ENCODE data around the gene HHIPL1. TPM values are rescaled to one million over a fixed set of nuclear protein-coding genes. Genes with fewer than 3 reads are reported as not detected.

Gene HHIPL1
- total RNA-seq, 3 donors from 2014 or later: 1.3 to 4.6 (median 2.3) TPM

GRCh38 chr14:99615497-99616157 lies 29.3 kb upstream of the HHIPL1 start:
- intact Hi-C loops (cut with DNase I; ENCODE audit: low total_unique reads): no loop called here
- Histone ChIP-seq H3K27ac (peak overlapping the region in 1 of 2 donors; percentile 12), H3K4me3 (no peak overlapping the region), H3K36me3 (no peaks in the 10 kb centered on the region), H3K27me3 (no peaks in the 10 kb centered on the region), H3K9me3 (no peaks in the 10 kb centered on the region), H3K4me1 (no peaks in the 10 kb centered on the region)
- no peak for DNase-seq (ENCODE audit: low spot score in 2 of 2)
- TF ChIP-seq POLR2A (IDR thresholded peaks at IDR 0.05): no peak
- TF ChIP-seq POLR2AphosphoS5 (IDR thresholded peaks at IDR 0.05): no peak
- no peak for TF ChIP-seq CTCF (IDR thresholded peaks at IDR 0.05)

- H3K4me3 ChIP-seq: no peak overlapping the region
- no peaks in the 10 kb centered on the region for H3K9me3 ChIP-seq
- no peak overlapping the region for H3K27ac ChIP-seq
- no peaks in the 10 kb centered on the region for H3K4me1 ChIP-seq
- H3K27me3 ChIP-seq: no peaks in the 10 kb centered on the region
- TF ChIP-seq CTCF (IDR thresholded peaks at IDR 0.05) (no peak), POLR2A (IDR thresholded peaks at IDR 0.05) (no peak), POLR2AphosphoS5 (IDR thresholded peaks at IDR 0.05) (no peak)
- DNase-seq (ENCODE audit: low spot score in 2 of 2): no peak
- no peaks in the 10 kb centered on the region for H3K36me3 ChIP-seq
- intact Hi-C loops (cut with DNase I; ENCODE audit: low total_unique reads): no loop called here
Measured at GRCh38 chr14:99616832-99617800, 27.8 kb upstream of the HHIPL1 start.

DNA sequence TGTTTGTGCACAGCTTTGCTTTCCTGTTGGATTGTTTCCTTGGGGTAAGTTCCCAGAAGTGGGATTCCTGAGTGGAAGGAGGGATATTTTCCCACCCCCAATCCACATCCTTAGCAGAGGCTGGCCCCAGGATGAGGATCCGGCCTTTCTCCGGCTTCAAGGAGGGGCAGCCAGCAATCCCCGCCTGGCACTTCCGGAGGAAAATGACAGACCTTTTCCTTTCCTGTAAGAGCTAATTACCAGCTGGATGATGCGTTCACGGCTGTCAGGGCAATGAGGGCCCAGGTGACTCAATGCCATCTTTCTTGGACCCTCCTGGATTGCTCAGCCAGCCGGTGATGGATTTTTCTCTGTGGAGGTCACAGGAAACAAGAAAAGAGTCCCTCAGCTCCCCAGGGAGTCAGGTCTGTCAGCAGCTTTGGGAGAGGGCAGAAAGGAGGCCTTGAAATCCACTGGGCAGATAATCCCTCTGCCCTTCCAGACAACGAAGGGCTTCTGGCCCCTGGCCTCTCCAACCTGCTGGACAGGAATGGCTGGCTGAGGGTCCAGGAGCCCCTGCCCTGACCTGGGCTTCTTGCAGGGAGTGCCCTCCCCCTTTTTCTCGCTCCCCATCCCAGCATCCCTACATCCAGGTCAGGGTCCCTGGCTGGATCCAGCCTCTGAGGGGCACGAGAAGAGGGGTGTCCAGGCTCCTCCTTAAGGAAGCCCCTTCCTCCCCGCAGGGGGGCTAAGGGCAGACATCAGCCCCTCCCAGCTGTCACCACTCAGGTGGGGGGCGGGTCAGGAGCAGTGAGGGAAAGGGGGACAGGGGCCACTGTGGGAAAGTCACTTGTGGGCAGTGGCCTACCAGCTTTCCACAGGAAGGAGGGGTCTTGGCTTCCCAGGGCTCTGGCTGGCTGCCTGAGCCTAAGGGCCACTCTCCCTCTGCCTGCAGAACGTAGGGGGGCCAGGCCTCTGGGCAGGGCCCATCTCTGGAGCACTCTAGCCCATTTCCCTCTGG lies 24.8 kb upstream of the HHIPL1 start:
- Histone ChIP-seq H3K4me1 (no peaks in the 10 kb centered on the region), H3K27me3 (no peaks in the 10 kb centered on the region), H3K4me3 (no peak overlapping the region), H3K9me3 (no peaks in the 10 kb centered on the region), H3K27ac (peak overlapping the region in 1 of 2 donors; percentile 68), H3K36me3 (no peaks in the 10 kb centered on the region)
- TF ChIP-seq CTCF (IDR thresholded peaks at IDR 0.05) (no peak), POLR2AphosphoS5 (IDR thresholded peaks at IDR 0.05) (peak in 1 of 3 donors; percentile 73), POLR2A (IDR thresholded peaks at IDR 0.05) (no peak)
- intact Hi-C loops (cut with DNase I; ENCODE audit: low total_unique reads): no loop called here
- no peak for DNase-seq (ENCODE audit: low spot score in 2 of 2)

- no peak for DNase-seq (ENCODE audit: low spot score in 2 of 2)
- no peaks in the 10 kb centered on the region for H3K9me3 ChIP-seq
Measured at GRCh38 chr14:99621948-99622347, 23.0 kb upstream of the HHIPL1 start.

More at GRCh38 chr14:99621948-99622347, 23.0 kb upstream of the HHIPL1 start:
- Histone ChIP-seq H3K4me1 (no peaks in the 10 kb centered on the region), H3K4me3 (no peak overlapping the region), H3K36me3 (no peaks in the 10 kb centered on the region), H3K27me3 (no peaks in the 10 kb centered on the region), H3K27ac (no peak overlapping the region)
- intact Hi-C loops (cut with DNase I; ENCODE audit: low total_unique reads): no loop called here
- TF ChIP-seq POLR2AphosphoS5 (IDR thresholded peaks at IDR 0.05): no peak
- TF ChIP-seq POLR2A (IDR thresholded peaks at IDR 0.05): no peak
- TF ChIP-seq CTCF (IDR thresholded peaks at IDR 0.05): no peak

All from breast epithelium (tissue), 4 donors.